Cardiac atrium fibroblast (primary cell): ENCODE results near the gene TOM1. TPM values are rescaled to one million over a fixed set of nuclear protein-coding genes. Genes with fewer than 3 reads are reported as not detected.

ENCODE experiments used
- total RNA-seq: library from RNA; depleted of rRNA; stranded (reverse); fragments of >200 nt; gene quantifications from 2 replicates; pipeline ENCODE4 v1.2.3, GENCODE V29; 2015

Gene TOM1
- 38.2 and 50.2 TPM in 2 replicates for total RNA-seq

DNA sequence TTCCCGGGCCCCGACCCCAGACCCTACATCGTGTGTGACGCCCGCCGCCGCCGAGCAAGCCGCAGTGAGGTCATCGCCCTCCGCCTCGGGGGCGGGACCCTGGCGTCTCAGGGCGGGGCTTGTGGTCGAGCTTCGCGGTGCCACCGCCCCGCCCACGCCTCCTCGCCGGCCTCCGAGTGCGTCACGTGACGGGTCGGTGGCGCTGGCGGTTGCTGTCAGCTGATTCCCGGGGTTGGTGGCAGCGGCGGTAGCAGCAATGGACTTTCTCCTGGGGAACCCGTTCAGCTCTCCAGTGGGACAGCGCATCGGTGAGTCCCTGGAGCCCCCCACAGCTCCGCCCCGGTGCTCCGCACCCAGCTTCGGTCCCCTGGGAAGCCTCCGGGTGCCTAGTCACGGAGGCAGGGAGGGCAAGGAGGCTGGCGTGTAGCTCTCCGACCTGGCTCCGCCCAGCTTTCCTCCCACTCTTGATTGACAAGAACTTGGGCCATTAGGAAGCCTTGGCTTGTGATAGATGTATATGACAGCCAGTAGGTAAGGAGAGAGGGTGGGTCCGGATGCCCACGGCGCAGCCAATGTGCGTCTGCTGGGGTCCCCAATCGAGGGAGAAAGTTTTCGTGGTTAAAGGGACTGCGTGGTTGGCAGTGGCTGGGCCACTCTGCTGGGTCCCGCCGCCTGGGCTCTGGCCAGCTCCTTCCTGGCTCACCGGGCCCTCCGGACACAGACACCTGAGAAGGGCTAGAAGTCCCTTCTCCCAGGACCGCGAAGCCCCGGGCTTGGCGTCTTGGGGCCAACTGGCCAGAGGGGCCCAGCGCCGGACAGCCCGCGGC is at the start of gene TOM1:
Gene TOM1, plus strand, starts transcription at position 222 of the 827 bp plus-strand sequence. Its CDS starts 35 bp downstream, at position 257.

DNA sequence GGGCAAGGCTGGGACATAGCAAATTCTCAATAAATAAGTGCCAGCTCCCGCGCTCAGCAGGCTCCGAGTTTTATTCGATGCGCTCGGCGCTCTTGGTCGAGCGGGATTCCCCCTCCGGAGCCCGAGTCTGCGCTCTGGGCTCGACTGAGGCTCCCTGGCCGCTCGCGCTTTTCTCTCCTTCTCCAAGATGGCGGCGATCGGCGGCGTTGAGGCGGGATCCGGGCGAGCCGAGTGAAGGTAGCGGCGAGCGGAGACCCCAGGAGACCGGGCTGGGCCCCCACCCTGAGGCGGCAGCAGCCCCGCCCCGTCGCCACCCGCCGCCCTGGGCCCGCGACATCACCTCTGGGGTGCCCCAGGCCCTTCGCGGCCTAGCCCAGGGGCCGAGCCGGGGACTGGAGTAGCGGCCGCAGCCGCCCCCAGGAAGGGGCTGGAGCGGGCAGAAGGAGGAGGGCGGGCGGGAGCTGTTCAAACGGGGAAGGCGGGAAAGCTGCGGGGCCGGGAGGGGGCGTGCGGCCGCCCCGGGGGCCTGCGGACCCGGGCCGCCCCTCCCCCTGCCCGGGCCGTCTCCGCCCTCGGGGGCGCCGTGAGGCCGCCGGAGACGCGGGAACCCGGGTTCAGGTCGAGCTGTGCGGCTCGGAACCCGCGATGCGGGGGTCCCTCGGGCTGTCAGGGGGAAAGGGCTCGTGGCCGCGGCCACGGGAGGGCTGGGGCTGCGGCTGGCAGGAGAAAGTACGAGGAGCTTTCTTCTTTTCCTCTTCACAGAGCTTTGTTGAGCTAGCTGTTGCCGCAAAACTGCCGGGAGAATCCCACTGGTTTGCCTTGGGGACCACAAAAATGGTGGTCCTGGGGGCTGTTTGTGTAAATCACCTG is 42.1 kb upstream of the TOM1 start, which contains the start of gene HMGXB4:
Gene HMGXB4, plus strand, starts transcription at position 173 of the 870 bp plus-strand sequence. CDS start 4,898 bp downstream, outside the sequence.

GRCh38 chr22:35380537-35381423 is 81.1 kb downstream of the TOM1 start, which contains the start of gene HMOX1:
TSS of gene HMOX1 (plus strand) at chr22:35381096. CDS start at chr22:35381174, 78 bp downstream.

Other genes with a start within 250 kb of the TOM1 start
- gene ISX, start 233.7 kb upstream of the TOM1 start, total RNA-seq = not detected in 2 replicates
- gene HMGXB4, start 42.4 kb upstream of the TOM1 start, total RNA-seq = 8.7 and 14.4 TPM in 2 replicates
- 70.3 and 103 TPM in 2 replicates for gene HMOX1, start 81.2 kb downstream of the TOM1 start, total RNA-seq
- gene MCM5, start 100.2 kb downstream of the TOM1 start, total RNA-seq = 14.1 and 21.9 TPM in 2 replicates
- not detected in 2 replicates for gene RASD2, start 240.9 kb downstream of the TOM1 start, total RNA-seq